Measurements from ENCODE around the gene PRELID1. TPM values are rescaled to one million over a fixed set of nuclear protein-coding genes. Genes with fewer than 3 reads are reported as not detected.

Gene PRELID1
- total RNA-seq, 2 donors from 2014 or later: 157 to 165 TPM

DNA sequence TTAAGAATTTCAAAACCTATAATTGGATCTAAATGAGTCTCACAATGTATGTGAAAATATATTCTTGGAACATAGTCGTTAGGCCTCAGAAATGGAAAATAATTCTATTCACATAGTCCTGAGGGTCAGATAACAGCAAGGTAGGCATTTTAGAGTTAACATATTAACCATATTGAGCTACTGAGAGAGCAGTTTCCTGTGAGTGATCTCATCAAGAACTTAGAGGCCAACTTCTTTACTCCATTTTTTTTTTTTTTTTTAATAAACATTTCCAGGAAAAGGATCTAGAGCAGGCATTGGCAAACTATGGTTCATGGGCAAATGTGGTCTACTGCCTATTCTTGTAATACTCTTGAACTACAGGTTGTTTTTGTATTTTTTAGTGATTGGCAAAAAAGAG, 26.7 kb upstream of the PRELID1 start:
- H3K9me3 Mint-ChIP-seq: no peaks in the 10 kb centered on the region
- Histone ChIP-seq H3K9me3 (ENCODE audit: control insufficient read depth, low read length) (no peaks in the 10 kb centered on the region), H3K36me3 (ENCODE audit: control insufficient read depth, insufficient read depth, low read length) (peaks cover 91% of the 10 kb centered on the region), H3K27me3 (ENCODE audit: control insufficient read depth, insufficient read depth, low read length, poor library complexity, severe bottlenecking) (no peaks in the 10 kb centered on the region), H3K27ac (ENCODE audit: low read depth, low read length) (no peak overlapping the region), H3K4me3 (ENCODE audit: low read length) (no peak overlapping the region), H3K4me1 (ENCODE audit: control insufficient read depth, insufficient read depth, low read length) (no peaks in the 10 kb centered on the region), H3K9ac (ENCODE audit: extremely low read depth, low read length, poor library complexity, severe bottlenecking) (no peak overlapping the region)
- no peaks in the 10 kb centered on the region for H3K4me1 Mint-ChIP-seq
- H3K36me3 Mint-ChIP-seq (ENCODE audit: low read depth): peaks cover 79% of the 10 kb centered on the region
- no peak for DNase-seq
- H3K4me3 Mint-ChIP-seq: no peak overlapping the region
- H3K27me3 Mint-ChIP-seq (ENCODE audit: insufficient read depth): no peaks in the 10 kb centered on the region
- no peak for TF ChIP-seq CTCF (conservative IDR thresholded peaks at IDR 0.05)
- 94% methylated on average over 1 of the region's 1 CpG; no CpG with 5 or more reads in 1 of the 2 experiments for WGBS, 2 experiments (ENCODE audit: insufficient coverage in 1 of 2, insufficient read length in 1 of 2)
- H3K27ac Mint-ChIP-seq: no peak overlapping the region

DNA sequence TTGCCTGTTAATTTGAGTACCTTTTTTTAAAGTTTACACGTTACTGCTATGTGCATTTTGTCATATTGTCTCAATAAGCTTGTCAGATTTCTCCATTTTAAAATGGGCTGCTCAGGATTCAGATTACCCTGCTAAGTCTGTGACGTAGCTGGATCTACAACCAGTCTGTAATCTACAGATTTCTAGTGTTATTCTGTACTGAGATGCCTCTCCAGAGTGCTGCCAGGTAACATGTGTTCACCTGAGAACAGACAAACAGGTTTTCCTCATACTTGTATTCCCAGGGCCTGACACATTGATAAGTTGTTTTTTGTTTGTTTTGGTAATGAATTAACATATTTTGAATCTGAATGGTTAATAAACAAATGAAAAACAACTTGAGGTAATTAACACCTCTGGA, 15.4 kb upstream of the PRELID1 start:
- no peak overlapping the region for H3K27ac ChIP-seq (ENCODE audit: low read depth, low read length)
- H3K4me3 Mint-ChIP-seq: no peak overlapping the region
- H3K4me3 ChIP-seq (ENCODE audit: low read length): no peak overlapping the region
- H3K9ac ChIP-seq (ENCODE audit: extremely low read depth, low read length, poor library complexity, severe bottlenecking): no peak overlapping the region
- H3K27me3 ChIP-seq (ENCODE audit: control insufficient read depth, insufficient read depth, low read length, poor library complexity, severe bottlenecking): no peaks in the 10 kb centered on the region
- peaks cover 92% of the 10 kb centered on the region for H3K36me3 ChIP-seq (ENCODE audit: control insufficient read depth, insufficient read depth, low read length)
- H3K27ac Mint-ChIP-seq: no peak overlapping the region
- DNase-seq: no peak
- TF ChIP-seq CTCF (conservative IDR thresholded peaks at IDR 0.05): no peak
- no peaks in the 10 kb centered on the region for H3K9me3 Mint-ChIP-seq
- WGBS, 2 experiments (ENCODE audit: insufficient coverage in 1 of 2, insufficient read length in 1 of 2): 95 to 96% methylated on average over 2 of the region's 2 CpGs
- H3K9me3 ChIP-seq (ENCODE audit: control insufficient read depth, low read length): no peaks in the 10 kb centered on the region
- H3K27me3 Mint-ChIP-seq (ENCODE audit: insufficient read depth): no peaks in the 10 kb centered on the region
- no peaks in the 10 kb centered on the region for H3K4me1 ChIP-seq (ENCODE audit: control insufficient read depth, insufficient read depth, low read length)
- H3K36me3 Mint-ChIP-seq (ENCODE audit: low read depth): peaks cover 80% of the 10 kb centered on the region
- H3K4me1 Mint-ChIP-seq: no peaks in the 10 kb centered on the region

DNA sequence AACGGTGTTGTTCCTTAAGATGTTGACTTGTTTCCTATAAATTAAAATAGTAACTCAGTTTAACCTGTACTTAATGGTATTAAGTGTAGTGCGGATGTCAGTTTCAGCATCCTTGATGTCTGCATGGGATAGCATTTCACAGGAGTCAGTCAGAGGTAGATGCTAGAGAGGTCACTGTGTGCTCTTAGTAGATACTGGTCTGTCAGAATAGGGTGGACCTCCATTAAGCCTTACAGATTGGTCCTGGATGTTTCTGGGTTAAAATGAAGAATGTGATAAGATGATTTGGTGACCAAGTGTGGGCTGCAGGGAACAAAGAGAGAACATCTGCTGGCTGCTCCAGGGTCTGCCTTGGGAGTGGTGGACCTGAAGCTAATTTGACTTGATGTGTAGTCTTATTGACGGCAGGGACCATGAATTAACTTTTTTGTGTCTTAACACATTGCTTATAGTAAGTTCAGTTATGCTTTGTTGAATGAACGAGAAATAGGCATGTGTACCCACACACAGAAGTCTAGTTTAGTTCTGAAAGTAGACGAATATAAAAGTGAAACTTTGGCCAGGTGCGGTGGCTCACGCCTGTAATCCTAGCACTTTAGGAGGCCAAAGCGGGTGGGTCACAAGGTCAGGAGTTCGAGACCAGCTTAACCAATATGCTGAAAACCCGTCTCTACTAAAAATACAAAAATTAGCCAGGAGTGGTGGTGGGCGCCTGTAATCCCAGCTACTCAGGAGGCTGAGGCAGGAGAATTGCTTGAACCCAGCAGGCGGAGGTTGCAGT, 12.6 kb upstream of the PRELID1 start:
- WGBS, 2 experiments (ENCODE audit: insufficient coverage in 1 of 2, insufficient read length in 1 of 2): 96% methylated on average over 9 to 12 of the region's 12 CpGs

More for the DNA sequence above, 12.6 kb upstream of the PRELID1 start:
- Mint-ChIP-seq H3K36me3 (ENCODE audit: low read depth) (peaks cover 82% of the 10 kb centered on the region), H3K4me1 (peaks cover 6% of the 10 kb centered on the region), H3K27me3 (ENCODE audit: insufficient read depth) (no peaks in the 10 kb centered on the region), H3K27ac (no peak overlapping the region), H3K9me3 (no peaks in the 10 kb centered on the region), H3K4me3 (no peak overlapping the region)
- TF ChIP-seq CTCF (conservative IDR thresholded peaks at IDR 0.05): no peak
- Histone ChIP-seq H3K4me1 (ENCODE audit: control insufficient read depth, insufficient read depth, low read length) (no peaks in the 10 kb centered on the region), H3K9me3 (ENCODE audit: control insufficient read depth, low read length) (no peaks in the 10 kb centered on the region), H3K27ac (ENCODE audit: low read depth, low read length) (no peak overlapping the region), H3K9ac (ENCODE audit: extremely low read depth, low read length, poor library complexity, severe bottlenecking) (no peak overlapping the region), H3K4me3 (ENCODE audit: low read length) (no peak overlapping the region), H3K27me3 (ENCODE audit: control insufficient read depth, insufficient read depth, low read length, poor library complexity, severe bottlenecking) (no peaks in the 10 kb centered on the region), H3K36me3 (ENCODE audit: control insufficient read depth, insufficient read depth, low read length) (peaks cover 93% of the 10 kb centered on the region)
- no peak for DNase-seq
